HEK293 (cell line): ENCODE data around the gene NOM1.

Source experiments
- CTCF ChIP-seq: fragments of 450-650 bp; formaldehyde crosslinking; IDR thresholded peaks from 2 replicates; pipeline ENCODE4 v1.5.1; 2016; ENCODE audit warnings: missing biosample characterization, missing genetic modification characterization
- HOXC10 ChIP-seq: sonication (generic); formaldehyde crosslinking; IDR thresholded peaks from 2 replicates; pipeline ENCODE4 v1.8.1; 2023; ENCODE audit warnings: mild to moderate bottlenecking, missing genetic modification reagents
- PBX3 ChIP-seq: sonication (generic); formaldehyde crosslinking; IDR thresholded peaks from 2 replicates; pipeline ENCODE4 v1.8.1; 2022; ENCODE audit warnings: mild to moderate bottlenecking, moderate library complexity, missing genetic modification reagents
- TRIM28 ChIP-seq: IDR thresholded peaks from 2 replicates; pipeline ENCODE4 v1.6.1; 2011; ENCODE audit warnings: low read length, control low read depth, borderline replicate concordance
- ZNF391 ChIP-seq: fragments of 450-650 bp; formaldehyde crosslinking; IDR thresholded peaks from 2 replicates; pipeline ENCODE4 v1.5.1; 2016; ENCODE audit warnings: low read depth, missing biosample characterization, missing genetic modification characterization, borderline replicate concordance

- no peak for TF ChIP-seq CTCF (tag by site-specific recombination)
- TF ChIP-seq ZNF391 (tag by site-specific recombination): no peak
- TF ChIP-seq TRIM28: no peak
- no peak for TF ChIP-seq HOXC10
- no peak for TF ChIP-seq PBX3 (CRISPR knock-in tag)
These were observed 908 bp downstream of the NOM1 start for GRCh38 chr7:156950381-156950858.
